ENCODE results near the gene GPS1.
"Not testable (repeated sequence)": the region's sequence is repeated elsewhere in the genome, so short reads cannot be mapped to it uniquely, and the experiment has no call there.

Gene GPS1

DNA sequence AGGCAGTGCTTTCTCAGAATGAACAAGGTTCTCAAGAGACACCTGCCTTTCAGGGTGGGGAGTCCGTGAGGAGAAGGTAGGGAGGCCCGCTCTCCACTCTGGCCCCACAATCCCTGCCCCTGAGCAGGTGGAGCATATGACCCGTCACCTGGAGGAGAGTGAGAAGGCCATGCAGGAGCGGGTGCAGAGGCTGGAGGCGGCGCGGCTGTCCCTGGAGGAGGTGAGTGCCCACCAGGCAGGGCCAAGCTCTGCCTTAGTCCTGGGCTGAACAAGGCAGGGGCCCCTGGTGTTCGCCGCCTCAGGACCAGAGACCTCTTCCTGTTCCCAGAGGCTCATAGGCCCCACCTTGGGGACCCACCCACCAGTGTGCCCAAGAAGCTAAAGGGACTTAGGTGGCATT is 22.7 kb upstream of the GPS1 start:
- no peak for DNase-seq (ENCODE audit: low spot score)

DNA sequence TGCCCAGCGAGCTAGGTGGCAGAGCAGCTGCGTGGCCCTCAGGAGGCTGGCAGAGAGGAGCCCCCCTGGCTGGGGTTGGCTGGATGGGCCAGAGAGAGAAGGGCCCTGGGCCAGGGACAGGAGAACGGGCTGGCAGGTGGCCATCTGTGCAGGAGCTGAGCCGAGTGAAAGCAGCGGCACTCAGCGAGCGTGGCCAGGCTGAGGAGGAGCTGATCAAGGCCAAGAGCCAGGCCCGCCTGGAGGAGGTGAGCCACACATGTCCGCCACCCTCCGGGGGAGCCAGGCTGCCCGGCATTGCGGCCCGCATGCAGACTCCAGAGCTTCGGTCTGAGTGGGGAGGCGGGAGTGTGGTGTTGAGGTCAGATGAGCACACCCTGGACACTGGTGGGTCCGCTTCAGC is 22.3 kb upstream of the GPS1 start:
- no peak for DNase-seq (ENCODE audit: low spot score)

DNA sequence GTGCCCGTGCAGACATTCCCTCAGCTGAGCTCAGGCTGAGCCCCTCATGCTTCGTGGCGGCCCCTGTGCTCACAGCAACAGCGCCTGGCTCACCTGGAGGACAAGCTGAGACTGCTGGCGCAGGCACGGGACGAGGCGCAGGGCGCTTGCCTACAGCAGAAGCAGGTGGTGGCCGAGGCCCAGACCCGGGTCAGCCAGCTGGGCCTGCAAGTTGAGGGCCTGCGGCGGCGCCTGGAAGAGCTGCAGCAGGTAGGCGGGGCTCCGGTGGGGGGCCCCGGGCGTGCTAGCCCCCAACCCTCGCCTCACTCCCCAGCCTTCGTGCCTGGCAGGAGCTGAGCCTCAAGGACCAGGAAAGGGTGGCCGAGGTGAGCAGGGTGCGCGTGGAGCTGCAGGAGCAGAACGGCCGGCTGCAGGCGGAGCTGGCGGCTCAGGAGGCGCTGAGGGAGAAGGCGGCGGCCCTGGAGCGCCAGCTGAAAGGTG is 21.7 kb upstream of the GPS1 start:
- no peak for DNase-seq (ENCODE audit: low spot score)

GRCh38 chr17:82030470-82031302 is 21.0 kb upstream of the GPS1 start:
- no peak for DNase-seq (ENCODE audit: low spot score)

DNA sequence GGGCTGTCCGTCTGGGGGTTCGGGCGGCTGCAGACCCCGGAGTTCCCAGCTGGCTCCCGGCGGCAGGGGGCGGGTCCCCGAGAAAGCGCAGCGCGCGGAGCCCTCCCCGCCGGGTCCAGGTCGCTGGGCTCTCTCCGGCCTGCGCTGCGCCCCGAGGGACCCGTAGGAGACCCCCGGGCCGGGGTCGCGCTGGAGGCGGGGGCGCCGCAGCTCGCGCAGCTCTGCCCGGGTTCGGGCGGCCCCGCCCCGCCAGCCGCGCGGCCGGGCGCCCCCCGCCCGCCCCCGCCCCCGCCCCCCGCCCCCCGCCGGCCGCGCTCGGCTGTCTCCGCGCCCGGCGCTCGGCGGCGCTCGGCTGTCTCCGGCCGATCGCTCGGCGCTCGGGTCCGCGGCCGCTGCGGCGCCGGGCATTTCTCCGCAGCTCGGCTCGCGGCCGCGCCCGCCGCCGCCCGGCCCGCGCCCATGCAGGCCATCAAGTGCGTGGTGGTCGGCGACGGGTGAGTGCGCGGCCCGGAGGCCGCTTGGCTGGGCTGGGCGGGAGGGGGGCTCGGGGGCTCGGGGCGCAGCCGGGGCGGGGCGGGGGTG is 20.3 kb upstream of the GPS1 start, which contains the start of gene RAC3:
TSS of gene RAC3 (plus strand) at position 376 of the 582 bp plus-strand sequence. CDS start at position 460, 84 bp downstream.
- no peak for DNase-seq (ENCODE audit: low spot score)

- DNase-seq (ENCODE audit: low spot score), result no peak
Observed at GRCh38 chr17:82031885-82032627, 19.6 kb upstream of the GPS1 start.

- no peak for DNase-seq (ENCODE audit: low spot score)
Observed at GRCh38 chr17:82033359-82034085, 18.2 kb upstream of the GPS1 start.

DNA sequence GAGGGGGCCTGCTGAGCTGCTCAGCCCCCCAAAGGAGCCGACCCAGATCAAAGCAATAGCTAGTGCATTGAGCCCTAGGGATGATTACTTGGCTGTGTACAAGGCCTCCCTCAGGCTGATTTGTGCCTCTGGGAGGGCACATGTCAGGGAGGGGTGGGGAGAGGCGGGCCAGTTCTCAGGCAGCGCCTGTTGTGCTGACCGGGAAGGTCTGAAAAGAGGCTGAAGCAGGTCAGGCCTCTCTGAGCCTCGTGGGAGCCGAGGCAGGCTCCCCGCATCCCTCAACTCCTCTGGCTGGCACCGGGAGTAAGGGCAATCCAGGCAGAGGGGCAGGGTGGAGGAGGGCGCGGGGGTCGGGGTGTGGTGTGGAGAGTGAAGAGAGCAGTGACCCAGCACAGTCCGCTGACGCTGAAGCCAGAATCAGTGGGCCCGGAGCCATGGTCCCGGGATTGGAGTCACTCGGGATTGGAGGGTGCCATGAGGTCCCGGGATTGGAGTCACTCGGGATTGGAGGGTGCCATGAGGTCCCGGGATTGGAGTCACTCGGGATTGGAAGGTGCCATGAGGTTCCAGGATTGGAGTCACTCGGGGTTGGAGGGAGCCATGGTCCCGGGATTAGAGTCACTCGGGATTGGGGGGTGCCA is 17.2 kb upstream of the GPS1 start:
- DNase-seq (ENCODE audit: low spot score), result no peak

GRCh38 chr17:82035488-82035887 is 16.2 kb upstream of the GPS1 start:
- no peak for DNase-seq (ENCODE audit: low spot score)

DNA sequence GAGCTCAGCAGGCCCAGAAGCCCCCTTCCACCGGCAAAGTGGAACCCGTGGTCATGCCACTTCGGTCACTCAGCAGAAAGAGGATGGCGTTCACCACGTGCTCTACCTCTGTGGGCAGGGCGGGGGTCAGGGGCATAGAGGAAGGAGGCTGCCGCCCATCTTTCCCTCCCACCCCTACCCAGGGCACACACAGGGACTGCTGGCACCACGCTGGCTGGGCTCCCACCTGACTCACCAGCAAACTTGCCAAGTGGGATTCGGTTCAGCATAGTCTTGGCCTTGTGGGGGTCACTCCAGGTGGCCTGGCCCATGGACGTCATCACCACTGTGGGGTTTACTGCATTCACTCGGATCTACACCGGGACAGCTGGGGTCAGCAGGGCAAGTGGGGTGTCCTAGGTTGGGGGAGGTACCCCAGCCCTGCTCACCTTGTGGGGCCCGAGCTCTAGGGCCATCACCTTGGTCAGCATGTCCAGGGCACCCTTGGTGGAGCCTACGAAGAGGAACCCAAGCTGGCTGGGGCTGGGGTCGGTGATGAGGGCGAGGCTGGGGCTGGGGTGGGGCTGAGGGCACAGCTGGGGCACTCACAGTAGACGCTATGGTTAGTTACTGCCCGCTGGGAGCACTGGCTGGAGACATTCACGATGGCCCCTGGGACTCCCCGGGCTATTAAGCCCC is 15.6 kb upstream of the GPS1 start:
- DNase-seq (ENCODE audit: low spot score), result no peak

- DNase-seq (ENCODE audit: low spot score), result no peak
Observed at GRCh38 chr17:82036634-82037091, 15.0 kb upstream of the GPS1 start.

- peak; percentile 97 for DNase-seq (ENCODE audit: low spot score)
Observed at GRCh38 chr17:82037092-82037888, 14.4 kb upstream of the GPS1 start, which contains the start of gene DCXR. DCXR (minus strand) TSS chr17:82037697; CDS start chr17:82037682, 15 bp downstream.

- no peak for DNase-seq (ENCODE audit: low spot score)
Observed at GRCh38 chr17:82037889-82038195, 13.9 kb upstream of the GPS1 start.

DNA sequence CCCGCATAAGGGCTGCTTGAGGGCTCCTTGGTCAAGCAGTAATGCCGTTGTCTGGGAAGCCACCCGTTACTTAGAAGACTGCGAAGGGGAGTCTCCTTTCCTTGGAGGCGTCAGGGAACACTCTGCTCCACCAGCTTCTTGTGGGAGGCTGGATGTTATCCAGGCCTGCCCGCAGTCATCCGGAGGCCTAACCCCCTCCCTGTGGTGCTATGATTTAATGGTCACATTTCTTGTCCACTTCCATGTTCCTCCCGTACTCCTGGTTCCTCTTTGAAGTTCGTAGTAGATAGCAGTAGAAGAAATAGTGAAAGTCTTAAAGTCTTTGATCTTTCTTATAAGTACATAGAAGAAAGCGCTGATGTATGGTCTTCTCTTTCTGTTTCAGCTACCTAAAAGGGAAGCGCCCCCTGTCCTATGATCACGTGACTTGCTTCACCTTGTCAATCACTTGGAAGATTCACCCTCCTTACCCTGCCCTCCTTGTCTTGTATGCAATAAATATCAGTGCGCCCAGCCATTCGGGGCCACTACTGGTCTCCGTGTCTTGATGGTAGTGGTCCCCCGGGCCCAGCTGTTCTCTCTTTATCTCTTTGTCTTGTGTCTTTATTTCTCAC is 12.8 kb upstream of the GPS1 start:
- not testable (repeated sequence) for DNase-seq (ENCODE audit: low spot score)

- no peak for DNase-seq (ENCODE audit: low spot score)
Observed at GRCh38 chr17:82039695-82040299, 11.9 kb upstream of the GPS1 start.

- DNase-seq (ENCODE audit: low spot score), result no peak
Observed at GRCh38 chr17:82041144-82041814, 10.4 kb upstream of the GPS1 start.

DNA sequence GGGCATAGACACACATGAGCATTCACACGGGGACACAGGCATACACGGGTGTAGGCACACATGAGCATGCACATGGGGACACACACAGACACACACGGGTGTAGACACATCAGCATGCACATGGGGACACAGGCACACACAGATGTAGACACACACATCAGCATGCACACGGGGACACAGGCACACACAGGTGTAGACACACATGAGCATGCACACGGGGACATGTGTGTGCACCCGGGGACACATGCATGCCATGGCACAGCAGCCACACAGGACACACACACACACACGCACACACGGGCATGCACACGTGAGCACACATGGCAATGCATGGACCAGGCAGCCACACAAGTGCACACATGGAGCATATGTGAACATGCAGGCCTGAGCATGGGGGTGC is 9.0 kb upstream of the GPS1 start:
- DNase-seq (ENCODE audit: low spot score), result no peak

- DNase-seq (ENCODE audit: low spot score), result no peak
Observed at GRCh38 chr17:82043507-82043906, 8.2 kb upstream of the GPS1 start.

All from LoVo (cell line).